SIG-M5 treated with dmso at 0.1 percent for 504 hours (cell line): ENCODE results near the gene OSBPL10.
"Not testable (repeated sequence)": the region's sequence is repeated elsewhere in the genome, so short reads cannot be mapped to it uniquely, and the experiment has no call there.

Experiments
- DNase-seq: peaks from one replicate; lab custom pipeline; 2025; ENCODE audit not compliant: unreplicated experiment; lab: John Stamatoyannopoulos, UW

The OSBPL10 gene

GRCh38 chr3:31981206-31982181 is at the start of gene OSBPL10, which contains the start of gene ZNF860:
TSS of gene OSBPL10 (minus strand) at chr3:31981262. CDS start at chr3:31981179, 83 bp downstream.
TSS of gene ZNF860 (plus strand) at chr3:31981750. CDS start at chr3:31989080, 7,330 bp downstream.
- DNase-seq, result peak; percentile 32

- DNase-seq, result peak; percentile 67
Measured at GRCh38 chr3:32026593-32026992, 45.5 kb upstream of the OSBPL10 start.

- DNase-seq, result no peak
Measured at GRCh38 chr3:32022947-32023346, 41.9 kb upstream of the OSBPL10 start.

- DNase-seq, result no peak
Measured at GRCh38 chr3:32021748-32022147, 40.7 kb upstream of the OSBPL10 start.

- DNase-seq, result no peak
Measured at GRCh38 chr3:32021155-32021554, 40.1 kb upstream of the OSBPL10 start.

- peak; percentile 75 for DNase-seq
Measured at GRCh38 chr3:32018757-32019564, 37.9 kb upstream of the OSBPL10 start.

- no peak for DNase-seq
Measured at GRCh38 chr3:32017286-32017685, 36.2 kb upstream of the OSBPL10 start.

- DNase-seq, result not testable (repeated sequence)
Measured at GRCh38 chr3:32015638-32016037, 34.6 kb upstream of the OSBPL10 start.

- DNase-seq, result not testable (repeated sequence)
Measured at GRCh38 chr3:32010699-32011098, 29.6 kb upstream of the OSBPL10 start.

- no peak for DNase-seq
Measured at GRCh38 chr3:32009957-32010356, 28.9 kb upstream of the OSBPL10 start.

GRCh38 chr3:32009101-32009500 is 28.0 kb upstream of the OSBPL10 start:
- no peak for DNase-seq

- DNase-seq, result no peak
Measured at GRCh38 chr3:32004113-32004765, 23.2 kb upstream of the OSBPL10 start.

GRCh38 chr3:32003380-32003779 is 22.3 kb upstream of the OSBPL10 start:
- DNase-seq, result no peak

GRCh38 chr3:32002561-32003368 is 21.7 kb upstream of the OSBPL10 start:
- DNase-seq, result no peak

GRCh38 chr3:32000877-32001276 is 19.8 kb upstream of the OSBPL10 start:
- no peak for DNase-seq

- DNase-seq, result no peak
Measured at GRCh38 chr3:31999907-32000439, 18.9 kb upstream of the OSBPL10 start.

GRCh38 chr3:31997500-31997899 is 16.4 kb upstream of the OSBPL10 start:
- no peak for DNase-seq

- DNase-seq, result no peak
Measured at GRCh38 chr3:31996195-31996594, 15.1 kb upstream of the OSBPL10 start.

- DNase-seq, result not testable (repeated sequence)
Measured at GRCh38 chr3:31995026-31995425, 14.0 kb upstream of the OSBPL10 start.

- DNase-seq, result no peak
Measured at GRCh38 chr3:31993843-31994242, 12.8 kb upstream of the OSBPL10 start.
